Subcutaneous abdominal adipose tissue (tissue), 5 donors: ENCODE measurements around the gene ZNF618.
"Not testable (repeated sequence)": the region's sequence is repeated elsewhere in the genome, so short reads cannot be mapped to it uniquely, and the experiment has no call there.

Experiments
- H3K27ac ChIP-seq: one replicate; pipeline ENCODE4 v1.7.0; 2013; ENCODE audit warnings: low read depth, mild to moderate bottlenecking, inconsistent platforms, low read length, moderate library complexity
- H3K27me3 ChIP-seq, 5 donors: one replicate each; pipeline ENCODE4 v1.7.0; 2013; ENCODE audit warnings: low read length in 5 of 5, inconsistent platforms in 1 of 5; ENCODE audit not compliant: control insufficient read depth in 5 of 5, insufficient read depth in 4 of 5
- H3K36me3 ChIP-seq, 5 donors: one replicate each; pipeline ENCODE4 v1.7.0; 2013; ENCODE audit warnings: low read length in 5 of 5; ENCODE audit not compliant: control insufficient read depth in 5 of 5, insufficient read depth in 5 of 5
- H3K4me1 ChIP-seq, 5 donors: one replicate each; pipeline ENCODE4 v1.7.0; 2013; ENCODE audit warnings: low read length in 5 of 5, mild to moderate bottlenecking in 3 of 5, moderate library complexity in 1 of 5; ENCODE audit not compliant: control insufficient read depth in 5 of 5, insufficient read depth in 5 of 5
- H3K4me3 ChIP-seq, 5 donors: one replicate each; pipeline ENCODE4 v1.7.0; 2013; ENCODE audit warnings: low read length in 5 of 5, low read depth in 1 of 5
- H3K9ac ChIP-seq, 5 donors: one replicate each; pipeline ENCODE4 v1.7.0; 2013; ENCODE audit warnings: low read length in 5 of 5, mild to moderate bottlenecking in 4 of 5, moderate library complexity in 3 of 5
- H3K9me3 ChIP-seq, 5 donors: one replicate each; pipeline ENCODE4 v1.7.0; 2013; ENCODE audit warnings: low read length in 5 of 5; ENCODE audit not compliant: control insufficient read depth in 5 of 5
- donor health status: healthy.
- donor health status: healthy.
- donor health status: healthy.
- donor health status: healthy.
- donor health status: healthy.

The ZNF618 gene

GRCh38 chr9:114037961-114038723 lies 162.0 kb downstream of the ZNF618 start:
- Histone ChIP-seq H3K27ac (no peak overlapping the region), H3K4me3 (no peak overlapping the region)

GRCh38 chr9:114038724-114039313 lies 162.7 kb downstream of the ZNF618 start:
- peaks cover 0 to 11% (median 3%) of the 10 kb centered on the region in 5 donors for H3K9me3 ChIP-seq
- H3K36me3 ChIP-seq, result peaks cover 19 to 68% (median 47%) of the 10 kb centered on the region in 5 donors
- H3K9ac ChIP-seq, result no peak overlapping the region

More at GRCh38 chr9:114037961-114038723, 162.0 kb downstream of the ZNF618 start:
- no peak overlapping the region for H3K9ac ChIP-seq
- no peaks in the 10 kb centered on the region for H3K4me1 ChIP-seq
- H3K27me3 ChIP-seq, result no peaks in the 10 kb centered on the region
- H3K9me3 ChIP-seq, result peaks cover 0 to 11% (median 3%) of the 10 kb centered on the region in 5 donors
- H3K36me3 ChIP-seq, result peaks cover 14 to 68% (median 52%) of the 10 kb centered on the region in 5 donors

GRCh38 chr9:114039484-114039883 lies 163.4 kb downstream of the ZNF618 start:
- Histone ChIP-seq H3K4me3 (no peak overlapping the region), H3K27me3 (no peaks in the 10 kb centered on the region), H3K4me1 (no peaks in the 10 kb centered on the region), H3K9ac (no peak overlapping the region), H3K27ac (no peak overlapping the region), H3K9me3 (peaks cover 0 to 11% (median 3%) of the 10 kb centered on the region in 5 donors), H3K36me3 (peaks cover 19 to 62% (median 41%) of the 10 kb centered on the region in 5 donors)

More at GRCh38 chr9:114038724-114039313, 162.7 kb downstream of the ZNF618 start:
- no peak overlapping the region for H3K4me3 ChIP-seq
- H3K4me1 ChIP-seq, result no peaks in the 10 kb centered on the region
- no peak overlapping the region for H3K27ac ChIP-seq
- H3K27me3 ChIP-seq, result no peaks in the 10 kb centered on the region

- H3K4me3 ChIP-seq, H3K27ac ChIP-seq, H3K27me3 ChIP-seq, H3K4me1 ChIP-seq, H3K9ac ChIP-seq, H3K9me3 ChIP-seq: not testable (repeated sequence)
- H3K36me3 ChIP-seq, result peaks cover 19 to 32% (median 21%) of the 10 kb centered on the region in 5 donors
Measured at GRCh38 chr9:114043660-114044059, 167.6 kb downstream of the ZNF618 start.

- H3K9me3 ChIP-seq, result peaks cover 0 to 3% (median 0%) of the 10 kb centered on the region in 5 donors
- H3K36me3 ChIP-seq, result peaks cover 19 to 45% (median 41%) of the 10 kb centered on the region in 5 donors
- H3K27me3 ChIP-seq, result no peaks in the 10 kb centered on the region
- H3K4me1 ChIP-seq, result no peaks in the 10 kb centered on the region
- no peak overlapping the region for H3K4me3 ChIP-seq
- no peak overlapping the region for H3K9ac ChIP-seq
- H3K27ac ChIP-seq, result no peak overlapping the region
Measured at GRCh38 chr9:114046237-114046755, 170.2 kb downstream of the ZNF618 start.

GRCh38 chr9:114046875-114047274 lies 170.8 kb downstream of the ZNF618 start:
- H3K4me3 ChIP-seq, result no peak overlapping the region
- H3K27ac ChIP-seq, result no peak overlapping the region
- H3K27me3 ChIP-seq, result no peaks in the 10 kb centered on the region
- H3K9me3 ChIP-seq, result peaks cover 0 to 3% (median 0%) of the 10 kb centered on the region in 5 donors
- H3K36me3 ChIP-seq, result peaks cover 19 to 51% (median 47%) of the 10 kb centered on the region in 5 donors
- H3K9ac ChIP-seq, result no peak overlapping the region
- H3K4me1 ChIP-seq, result no peaks in the 10 kb centered on the region

- Histone ChIP-seq H3K27me3 (no peaks in the 10 kb centered on the region), H3K36me3 (peaks cover 19 to 58% (median 53%) of the 10 kb centered on the region in 5 donors), H3K27ac (no peak overlapping the region), H3K9ac (no peak overlapping the region), H3K4me3 (no peak overlapping the region), H3K4me1 (no peaks in the 10 kb centered on the region), H3K9me3 (peaks cover 0 to 3% (median 0%) of the 10 kb centered on the region in 5 donors)
Measured at GRCh38 chr9:114047717-114048116, 171.6 kb downstream of the ZNF618 start.

GRCh38 chr9:114048533-114049415 lies 172.7 kb downstream of the ZNF618 start:
- no peaks in the 10 kb centered on the region for H3K9me3 ChIP-seq
- no peak overlapping the region for H3K4me3 ChIP-seq
- no peak overlapping the region for H3K27ac ChIP-seq
- H3K27me3 ChIP-seq, result no peaks in the 10 kb centered on the region
- no peak overlapping the region for H3K9ac ChIP-seq
- H3K36me3 ChIP-seq, result peaks cover 10 to 62% (median 52%) of the 10 kb centered on the region in 5 donors
- H3K4me1 ChIP-seq, result no peaks in the 10 kb centered on the region

- no peak overlapping the region for H3K4me3 ChIP-seq
- H3K4me1 ChIP-seq, result no peaks in the 10 kb centered on the region
- no peaks in the 10 kb centered on the region for H3K9me3 ChIP-seq
- H3K27me3 ChIP-seq, result no peaks in the 10 kb centered on the region
- H3K36me3 ChIP-seq, result peaks cover 10 to 64% (median 52%) of the 10 kb centered on the region in 5 donors
- no peak overlapping the region for H3K27ac ChIP-seq
- H3K9ac ChIP-seq, result no peak overlapping the region
Measured at GRCh38 chr9:114049441-114050225, 173.5 kb downstream of the ZNF618 start.
